NCI-H1930 (cell line): Measurements from ENCODE around the gene CNTLN.
"Not testable (repeated sequence)": the region's sequence is repeated elsewhere in the genome, so short reads cannot be mapped to it uniquely, and the experiment has no call there.

ENCODE experiments used
- DNase-seq, 2 experiments: peaks; one replicate each; lab custom pipeline; 2025; lab: John Stamatoyannopoulos, UW

Gene CNTLN

DNA sequence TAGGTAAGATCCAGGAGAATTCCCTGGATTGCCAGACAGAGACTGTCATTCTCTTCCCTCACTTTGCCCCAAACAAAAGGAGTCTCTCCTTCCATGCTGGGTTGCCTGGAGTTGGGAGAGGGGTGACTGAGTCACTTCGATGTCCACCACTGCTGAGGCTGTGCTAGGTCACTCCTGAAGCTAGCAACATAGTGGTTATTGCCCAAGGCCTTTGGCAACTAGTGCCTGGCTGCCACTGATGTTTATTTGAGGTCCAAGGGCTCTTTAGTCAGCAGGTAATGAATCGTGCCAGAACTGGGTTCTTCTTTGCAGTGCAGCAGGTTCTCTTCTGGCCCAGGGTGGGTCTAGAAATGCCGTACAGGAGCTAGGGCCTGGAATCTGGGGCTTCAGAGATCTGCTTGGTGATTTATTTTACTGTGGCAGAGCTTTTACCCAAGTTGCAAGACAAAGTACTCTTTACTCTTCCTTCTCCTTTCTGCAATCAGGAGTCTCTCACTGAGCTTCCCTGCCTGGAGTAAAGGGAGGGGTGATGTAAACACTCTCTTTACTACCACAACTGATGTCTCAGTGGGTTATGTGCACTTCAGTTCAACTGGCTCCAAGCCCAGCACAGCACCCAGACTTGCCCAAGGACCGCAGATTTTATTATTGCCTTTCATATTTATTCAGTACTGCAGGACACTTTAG is 288.3 kb downstream of the CNTLN start:
- no peak for DNase-seq

DNA sequence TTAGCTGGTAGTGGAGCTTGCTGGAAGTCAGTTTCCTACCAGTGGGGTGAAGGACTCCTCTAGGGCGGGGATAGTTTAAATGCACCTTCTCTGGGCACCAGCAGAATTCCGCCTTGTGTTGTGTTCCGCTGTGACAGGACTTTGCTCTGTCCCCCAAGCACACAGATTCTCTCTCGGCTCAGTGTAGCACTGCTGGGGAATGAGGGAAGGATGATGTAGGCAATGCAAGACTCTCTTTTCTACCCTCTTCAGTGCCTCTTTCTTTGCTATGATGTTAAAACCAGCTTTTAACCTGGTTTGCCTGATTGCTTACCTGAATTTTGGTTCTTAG is 288.8 kb downstream of the CNTLN start:
- DNase-seq = no peak

GRCh38 chr9:17425384-17425783 is 290.5 kb downstream of the CNTLN start:
- no peak for DNase-seq

- DNase-seq = no peak
These were observed 298.7 kb downstream of the CNTLN start for GRCh38 chr9:17433526-17433925.

- no peak for DNase-seq
These were observed 302.0 kb downstream of the CNTLN start for GRCh38 chr9:17436854-17437253.

DNA sequence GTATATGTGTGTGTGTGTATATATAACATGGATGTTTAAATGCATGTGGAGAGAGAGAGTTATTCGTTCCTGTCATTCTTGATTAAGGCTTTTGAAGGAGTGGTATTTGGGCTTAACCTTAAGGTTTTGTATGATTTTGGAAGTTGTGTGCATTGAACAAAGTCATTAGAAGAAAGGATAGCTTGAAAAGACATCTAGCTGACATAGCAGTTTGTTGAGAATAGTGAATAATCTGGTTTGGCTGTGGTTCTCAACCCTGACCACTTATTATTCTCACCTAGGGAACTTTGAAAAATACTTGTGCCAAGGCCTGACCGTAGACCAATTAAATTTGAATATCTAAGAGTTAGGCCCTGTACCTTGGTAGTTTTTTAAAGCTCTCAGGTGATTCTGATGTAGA is 303.0 kb downstream of the CNTLN start:
- DNase-seq = no peak

DNA sequence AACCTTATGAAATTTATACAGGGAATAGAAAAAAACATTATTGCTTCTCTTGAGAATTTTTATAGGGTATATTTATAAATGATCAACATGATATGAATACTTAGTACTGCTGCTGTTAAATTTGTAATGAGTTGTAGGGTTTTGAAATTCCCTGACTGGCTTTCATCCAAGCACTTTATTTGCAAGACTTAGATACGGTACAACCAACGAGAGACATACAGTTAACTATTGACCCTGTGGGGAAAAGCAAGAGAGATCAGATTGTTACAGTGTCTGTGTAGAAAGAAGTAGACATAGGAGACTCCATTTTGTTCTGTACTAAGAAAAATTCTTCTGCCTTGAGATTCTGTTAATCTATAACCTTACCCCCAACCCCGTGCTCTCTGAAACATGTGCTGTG is 310.3 kb downstream of the CNTLN start:
- not testable (repeated sequence) for DNase-seq

- DNase-seq = no peak
These were observed 318.9 kb downstream of the CNTLN start for GRCh38 chr9:17453751-17454150.

DNA sequence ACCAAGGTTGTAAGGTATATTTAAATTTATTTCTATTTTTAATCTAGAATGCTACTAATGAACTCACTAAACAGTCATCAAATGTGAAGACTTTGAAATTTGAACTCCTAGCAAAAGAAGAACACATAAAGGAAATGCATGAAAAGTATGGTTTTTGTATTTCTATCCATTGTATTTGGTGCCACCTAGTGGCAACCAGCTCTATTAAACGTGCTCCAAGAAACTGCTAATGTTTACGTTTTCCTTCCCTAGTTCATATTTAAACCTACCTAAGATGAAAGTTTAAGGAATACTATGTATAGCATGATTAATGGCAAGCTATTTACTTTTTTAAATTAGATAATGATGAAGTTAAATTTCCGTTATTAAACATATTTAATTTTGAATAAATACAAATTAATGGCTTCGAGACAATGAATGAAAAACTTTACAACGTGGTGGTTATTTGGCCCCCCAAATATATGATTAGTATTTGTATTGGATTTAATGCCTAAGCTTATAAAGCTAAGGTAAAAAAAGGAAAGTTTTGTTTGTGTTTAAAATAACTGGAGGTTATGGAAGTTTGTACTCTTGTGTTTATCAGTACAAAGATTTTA is 328.1 kb downstream of the CNTLN start:
- DNase-seq = peak; percentile 41 to 53

DNA sequence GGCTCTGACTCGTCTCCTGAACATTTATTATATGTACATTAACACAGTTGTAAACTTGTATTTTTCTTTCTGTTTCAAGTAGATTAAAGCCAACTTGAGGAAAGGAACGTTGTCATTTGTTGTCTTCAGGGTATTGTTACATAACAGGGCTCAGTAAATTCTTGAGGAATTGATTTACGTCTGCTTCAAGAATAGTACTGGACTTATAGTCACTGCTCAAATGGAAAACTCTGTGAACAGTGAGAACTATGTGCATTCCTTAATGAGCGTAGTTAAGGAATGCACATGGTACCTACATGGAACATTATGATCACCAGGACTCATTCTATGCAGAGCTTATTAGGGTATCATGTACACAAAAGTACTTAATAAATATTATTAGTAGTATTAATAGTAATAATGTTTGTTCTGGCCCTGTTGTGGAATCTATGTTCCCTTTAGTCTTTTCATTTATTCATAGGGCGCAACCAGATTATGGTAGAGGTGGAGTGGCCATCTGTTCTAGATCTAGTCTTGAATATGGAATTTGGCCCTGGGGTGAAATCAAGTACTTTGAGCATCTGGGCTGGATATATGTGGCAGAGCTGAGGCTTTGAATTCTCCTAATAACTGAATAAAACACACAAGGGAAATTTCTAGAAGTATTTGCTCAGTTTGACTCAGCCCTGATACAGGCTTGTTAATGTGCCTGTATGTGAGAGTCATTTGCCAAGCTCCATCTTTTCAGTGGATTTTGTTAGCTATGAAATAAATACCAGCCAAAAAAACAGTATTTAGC is 335.4 kb downstream of the CNTLN start:
- DNase-seq = no peak

- no peak for DNase-seq
These were observed 337.3 kb downstream of the CNTLN start for GRCh38 chr9:17472126-17472525.

DNA sequence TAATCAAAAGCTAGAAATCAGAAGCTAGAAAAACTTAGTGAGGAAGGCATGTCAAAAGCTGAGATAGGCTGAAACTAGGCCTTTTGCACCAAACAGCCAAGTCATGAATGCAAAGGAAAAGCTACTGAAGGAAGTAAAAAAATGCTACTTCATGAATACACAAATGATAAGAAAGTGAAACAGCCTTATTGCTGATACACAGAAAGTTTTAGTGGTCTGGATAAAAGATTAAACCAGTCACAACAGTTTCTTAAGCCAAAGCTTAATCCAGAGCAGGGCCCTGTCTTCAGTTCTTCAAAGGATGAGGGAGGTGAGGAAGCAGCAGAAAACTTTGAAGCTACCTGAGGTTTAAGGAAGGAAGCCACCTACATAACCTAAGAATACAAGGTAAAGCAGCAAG is 341.6 kb downstream of the CNTLN start:
- DNase-seq = no peak

- DNase-seq = no peak
These were observed 343.0 kb downstream of the CNTLN start for GRCh38 chr9:17477816-17478215.

DNA sequence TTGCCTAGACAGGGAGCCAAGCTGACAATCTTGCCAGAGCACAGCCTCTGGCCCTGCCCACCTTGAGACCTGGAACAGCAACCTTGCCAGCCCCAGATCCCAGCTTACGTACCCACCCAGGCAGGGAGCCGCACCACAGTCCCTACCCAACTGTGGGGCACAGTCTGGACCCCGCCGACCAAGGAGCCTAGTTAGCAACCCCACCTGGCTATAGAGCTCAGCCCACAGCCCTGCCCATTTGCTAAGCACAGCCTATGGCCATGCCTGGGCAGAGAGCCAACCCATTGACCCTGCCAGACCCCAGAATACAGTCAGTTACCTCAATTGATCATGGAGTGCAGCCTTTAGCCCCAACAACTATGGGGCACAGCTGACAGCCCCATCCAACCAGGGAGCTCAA is 346.1 kb downstream of the CNTLN start:
- no peak for DNase-seq

DNA sequence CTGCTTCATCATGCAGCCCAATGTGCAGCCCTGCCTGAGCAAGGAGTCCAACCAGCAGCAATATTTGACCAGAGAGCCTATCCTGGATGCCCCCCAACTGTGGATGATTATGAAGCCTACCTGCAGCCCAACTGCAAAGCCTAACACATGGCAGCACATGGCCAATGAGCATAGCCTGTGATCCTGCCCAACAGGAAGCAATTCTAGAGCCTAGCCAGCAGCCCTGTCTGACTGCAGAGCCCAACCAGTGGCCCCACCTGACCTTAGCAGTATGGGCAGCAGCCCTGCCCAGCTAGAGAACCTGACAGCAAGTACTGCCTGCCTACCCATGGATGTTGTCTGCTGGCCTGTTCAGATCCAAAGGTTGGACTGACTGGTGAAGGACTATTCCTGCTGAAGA is 346.7 kb downstream of the CNTLN start:
- no peak for DNase-seq

DNA sequence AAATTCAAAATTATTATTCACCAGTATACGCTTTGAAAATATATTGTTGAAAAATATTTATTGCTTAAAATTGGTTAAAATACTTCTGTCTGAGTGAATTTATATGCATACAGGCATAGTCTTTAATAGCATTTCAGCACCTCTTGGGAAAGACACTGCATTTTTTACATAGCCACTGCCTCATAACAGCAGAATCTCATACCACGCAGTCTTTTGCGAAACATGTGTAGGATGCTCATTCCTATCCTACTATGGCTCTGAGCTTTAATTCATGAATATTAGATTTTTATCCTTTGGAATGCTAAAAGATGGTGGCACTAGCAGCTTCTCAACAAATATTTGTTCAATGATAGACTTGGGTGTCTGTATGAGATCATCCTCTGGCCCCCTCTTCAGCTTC is 350.1 kb downstream of the CNTLN start:
- no peak for DNase-seq

DNA sequence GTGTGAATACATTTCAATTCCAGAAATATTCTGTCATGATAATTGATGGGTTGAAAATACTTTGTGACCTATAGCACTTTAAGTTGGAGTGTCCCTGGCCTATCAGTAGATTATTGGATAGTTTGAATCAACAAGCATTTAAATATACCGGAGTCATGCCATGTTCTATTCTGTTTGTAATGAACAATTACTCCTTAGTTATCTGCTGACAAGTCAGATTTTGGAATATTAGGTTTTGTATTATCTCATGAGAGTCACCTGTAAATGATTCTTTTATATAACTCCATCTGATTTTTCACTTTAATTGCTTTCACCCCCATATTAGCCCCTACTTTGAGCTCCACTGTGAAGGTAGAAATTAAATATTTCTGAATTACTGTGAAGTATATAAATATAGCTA is 351.6 kb downstream of the CNTLN start:
- no peak for DNase-seq

- DNase-seq = peak; percentile 57 to 68
These were observed 352.6 kb downstream of the CNTLN start for GRCh38 chr9:17487467-17487866.

- peak; percentile 72 to 73 for DNase-seq
These were observed 353.8 kb downstream of the CNTLN start for GRCh38 chr9:17488662-17489061.

GRCh38 chr9:17490110-17490509 is 355.3 kb downstream of the CNTLN start:
- no peak for DNase-seq

GRCh38 chr9:17491780-17492179 is 356.9 kb downstream of the CNTLN start:
- no peak for DNase-seq

GRCh38 chr9:17503196-17503595 is 368.4 kb downstream of the CNTLN start:
- DNase-seq = no peak

GRCh38 chr9:17509151-17509550 is 374.3 kb downstream of the CNTLN start:
- DNase-seq = no peak
